Measurements from ENCODE around the gene KCTD7.
"Not testable (repeated sequence)": the region's sequence is repeated elsewhere in the genome, so short reads cannot be mapped to it uniquely, and the experiment has no call there.

- not testable (repeated sequence) for TF ChIP-seq CTCF, POLR2A (IDR thresholded peaks at IDR 0.05)
Measured at GRCh38 chr7:66591058-66591798, 37.5 kb upstream of the KCTD7 start.

Data from thyroid gland (tissue), 4 donors.